ENCODE data around the gene DDC. TPM values are rescaled to one million over a fixed set of nuclear protein-coding genes. Genes with fewer than 3 reads are reported as not detected.

The DDC gene
- total RNA-seq, 1 donor from 2014 or later = 3.0 TPM

DNA sequence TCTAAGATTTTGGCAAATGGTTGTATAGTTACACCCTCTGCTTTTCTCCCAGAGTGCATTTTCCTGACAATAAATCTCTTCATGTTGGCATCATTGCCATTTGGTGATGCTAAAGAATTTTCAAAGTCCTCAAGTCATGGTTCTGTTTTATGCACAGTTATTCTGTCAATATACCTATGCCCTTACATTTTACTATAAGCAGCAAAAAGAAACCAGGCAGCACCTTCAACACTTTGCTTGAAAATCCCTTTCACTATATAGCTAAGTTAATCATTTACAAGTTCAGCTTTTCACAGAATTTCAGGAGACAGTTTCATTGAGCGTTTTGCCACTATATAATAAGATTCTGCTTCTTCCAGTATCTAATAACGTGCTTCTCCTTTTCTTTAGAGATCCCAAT, 137.7 kb downstream of the DDC start:
- intact Hi-C loops (cut with DNase I) = no loop called here

DNA sequence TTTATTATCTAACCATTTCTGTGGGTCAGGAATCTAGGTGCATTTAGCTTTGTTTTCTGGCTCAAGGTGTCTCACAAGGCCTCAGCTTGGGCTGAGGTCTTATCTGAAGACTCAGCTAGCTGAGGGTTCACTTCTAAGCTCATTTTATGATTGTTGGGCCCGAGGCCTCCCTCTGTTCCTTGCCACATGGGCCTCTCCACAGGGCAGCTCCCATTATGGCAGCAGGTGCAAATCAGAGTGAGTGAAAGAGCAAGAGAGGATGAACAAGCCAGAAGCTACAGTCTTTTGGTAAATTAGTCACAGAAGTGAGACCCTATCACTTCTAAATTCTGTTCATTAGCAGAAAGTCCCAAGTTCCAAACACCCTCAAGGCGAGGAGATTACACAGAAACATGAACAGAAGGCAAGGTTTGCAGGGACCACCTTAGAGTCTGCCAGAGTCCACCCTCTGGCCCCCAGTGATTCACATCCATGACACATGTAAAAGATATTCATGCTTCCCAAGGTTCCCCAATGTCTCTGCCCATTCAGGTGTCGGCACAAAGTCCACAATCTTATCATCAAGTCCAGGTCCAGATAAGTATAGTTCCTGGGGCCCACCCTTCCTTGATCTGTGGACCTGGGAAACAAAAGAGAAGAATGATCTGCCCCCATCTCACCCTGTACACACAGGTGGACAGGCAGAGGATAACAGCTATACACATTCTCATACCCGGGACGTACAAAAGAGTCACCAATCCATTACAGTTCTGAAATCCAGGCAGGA, 138.7 kb downstream of the DDC start:
- no peaks in the 10 kb centered on the region for H3K4me1 ChIP-seq
- intact Hi-C loops (cut with DNase I) = no loop called here
- ATAC-seq = no peak
- DNase-seq = no peak
- H3K4me3 ChIP-seq = no peak overlapping the region
- TF ChIP-seq, protein P1, sequence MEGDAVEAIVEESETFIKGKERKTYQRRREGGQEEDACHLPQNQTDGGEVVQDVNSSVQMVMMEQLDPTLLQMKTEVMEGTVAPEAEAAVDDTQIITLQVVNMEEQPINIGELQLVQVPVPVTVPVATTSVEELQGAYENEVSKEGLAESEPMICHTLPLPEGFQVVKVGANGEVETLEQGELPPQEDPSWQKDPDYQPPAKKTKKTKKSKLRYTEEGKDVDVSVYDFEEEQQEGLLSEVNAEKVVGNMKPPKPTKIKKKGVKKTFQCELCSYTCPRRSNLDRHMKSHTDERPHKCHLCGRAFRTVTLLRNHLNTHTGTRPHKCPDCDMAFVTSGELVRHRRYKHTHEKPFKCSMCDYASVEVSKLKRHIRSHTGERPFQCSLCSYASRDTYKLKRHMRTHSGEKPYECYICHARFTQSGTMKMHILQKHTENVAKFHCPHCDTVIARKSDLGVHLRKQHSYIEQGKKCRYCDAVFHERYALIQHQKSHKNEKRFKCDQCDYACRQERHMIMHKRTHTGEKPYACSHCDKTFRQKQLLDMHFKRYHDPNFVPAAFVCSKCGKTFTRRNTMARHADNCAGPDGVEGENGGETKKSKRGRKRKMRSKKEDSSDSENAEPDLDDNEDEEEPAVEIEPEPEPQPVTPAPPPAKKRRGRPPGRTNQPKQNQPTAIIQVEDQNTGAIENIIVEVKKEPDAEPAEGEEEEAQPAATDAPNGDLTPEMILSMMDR (IDR thresholded peaks at IDR 0.05) = no peak
- H3K27me3 ChIP-seq (ENCODE audit: low read depth) = no peaks in the 10 kb centered on the region
- H3K9me3 ChIP-seq = no peaks in the 10 kb centered on the region
- H3K27ac ChIP-seq = no peak overlapping the region
- H3K36me3 ChIP-seq = no peaks in the 10 kb centered on the region

More for the DNA sequence above, 137.7 kb downstream of the DDC start:
- no peak overlapping the region for H3K27ac ChIP-seq
- no peaks in the 10 kb centered on the region for H3K4me1 ChIP-seq
- H3K36me3 ChIP-seq = no peaks in the 10 kb centered on the region
- TF ChIP-seq, protein P1 (IDR thresholded peaks at IDR 0.05) = no peak
- H3K27me3 ChIP-seq (ENCODE audit: low read depth) = no peaks in the 10 kb centered on the region
- no peak for DNase-seq
- no peak for ATAC-seq
- no peak overlapping the region for H3K4me3 ChIP-seq
- H3K9me3 ChIP-seq = no peaks in the 10 kb centered on the region

DNA sequence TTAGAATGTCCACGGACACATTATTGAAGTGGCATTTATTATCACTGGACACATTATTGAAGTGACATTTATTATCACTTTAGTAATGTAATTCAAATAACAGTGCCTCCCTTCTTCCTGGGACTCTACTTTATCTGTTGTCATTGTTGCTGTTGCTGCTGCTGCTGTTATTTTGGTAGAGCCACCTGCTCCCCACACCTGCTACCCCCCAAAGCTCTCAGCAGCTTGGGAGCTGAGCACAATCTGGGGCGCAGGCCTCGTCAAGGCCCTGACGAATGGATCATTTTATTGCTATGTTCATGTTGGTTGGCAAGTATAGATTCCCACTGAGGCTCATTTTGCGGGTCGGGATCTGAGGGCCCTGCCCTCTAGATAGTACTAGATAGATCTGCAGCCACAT, 139.9 kb downstream of the DDC start:
- Histone ChIP-seq H3K4me1 (no peaks in the 10 kb centered on the region), H3K27ac (no peak overlapping the region), H3K27me3 (ENCODE audit: low read depth) (no peaks in the 10 kb centered on the region), H3K9me3 (no peaks in the 10 kb centered on the region), H3K4me3 (no peak overlapping the region), H3K36me3 (no peaks in the 10 kb centered on the region)
- intact Hi-C loops (cut with DNase I) = no loop called here
- TF ChIP-seq, protein P1 (IDR thresholded peaks at IDR 0.05) = no peak
- DNase-seq (no peak), ATAC-seq (no peak)

DNA sequence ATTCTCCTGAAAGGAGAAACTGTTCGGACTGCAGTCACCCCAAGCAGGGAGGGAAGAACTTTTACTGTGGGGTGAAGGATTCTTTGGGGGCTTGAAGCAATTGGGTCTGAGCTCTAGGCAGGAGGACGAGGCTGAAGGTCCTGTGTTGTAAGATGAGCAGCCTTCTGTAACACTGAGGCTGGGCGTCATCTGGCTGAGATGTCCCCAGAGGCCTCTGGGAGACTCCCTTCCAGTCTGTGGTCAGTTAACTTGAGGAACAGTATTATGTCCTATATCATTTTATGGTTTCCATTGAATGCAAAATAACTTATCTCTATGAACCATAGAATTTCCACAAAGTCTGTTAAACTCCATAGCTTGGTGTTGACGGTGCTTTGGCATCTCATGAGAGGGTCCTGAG, 141.3 kb downstream of the DDC start:
- TF ChIP-seq, protein P1 (IDR thresholded peaks at IDR 0.05) = no peak
- no peaks in the 10 kb centered on the region for H3K9me3 ChIP-seq
- ATAC-seq (no peak), DNase-seq (no peak)
- H3K27ac ChIP-seq = no peak overlapping the region
- H3K4me1 ChIP-seq = no peaks in the 10 kb centered on the region
- no peaks in the 10 kb centered on the region for H3K27me3 ChIP-seq (ENCODE audit: low read depth)
- H3K4me3 ChIP-seq = no peak overlapping the region
- intact Hi-C loops (cut with DNase I) = no loop called here
- H3K36me3 ChIP-seq = no peaks in the 10 kb centered on the region

DNA sequence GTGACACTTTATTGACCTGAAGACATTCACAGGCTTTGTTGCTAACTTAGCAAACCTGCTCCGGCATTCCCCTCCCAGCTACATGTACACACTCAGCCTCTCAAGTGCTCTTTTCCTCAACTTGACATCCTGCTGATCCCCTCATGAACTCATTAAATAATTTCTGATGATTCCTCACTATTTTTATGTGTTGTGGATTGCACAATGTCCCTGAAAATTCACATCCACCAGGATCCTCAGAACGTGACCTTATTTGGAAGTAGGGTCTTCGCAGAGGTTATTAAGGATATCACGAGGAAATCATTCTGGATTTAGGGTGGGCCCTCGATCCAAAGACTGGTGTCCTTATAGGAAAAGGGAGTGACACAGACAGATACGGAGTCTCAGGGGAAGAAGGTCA, 142.3 kb downstream of the DDC start:
- ATAC-seq (peak in 1 of 2 donors; percentile 45), DNase-seq (no peak)
- Histone ChIP-seq H3K9me3 (no peaks in the 10 kb centered on the region), H3K4me3 (no peak overlapping the region), H3K36me3 (no peaks in the 10 kb centered on the region), H3K4me1 (no peaks in the 10 kb centered on the region), H3K27ac (no peak overlapping the region), H3K27me3 (ENCODE audit: low read depth) (no peaks in the 10 kb centered on the region)
- intact Hi-C loops (cut with DNase I) = no loop called here
- TF ChIP-seq, protein P1 (IDR thresholded peaks at IDR 0.05) = no peak

Data from lower lobe of right lung (tissue), 2 donors.